ENCODE measurements around the gene SPINT2.
"Not testable (repeated sequence)": the region's sequence is repeated elsewhere in the genome, so short reads cannot be mapped to it uniquely, and the experiment has no call there.

Gene SPINT2

GRCh38 chr19:38324431-38324830 is 60.1 kb downstream of the SPINT2 start:
- no peak for DNase-seq

GRCh38 chr19:38326591-38326990 is 62.2 kb downstream of the SPINT2 start:
- no peak for DNase-seq

GRCh38 chr19:38329651-38330050 is 65.3 kb downstream of the SPINT2 start:
- DNase-seq = no peak

GRCh38 chr19:38331728-38332127 is 67.4 kb downstream of the SPINT2 start:
- DNase-seq = no peak

GRCh38 chr19:38333245-38333644 is 68.9 kb downstream of the SPINT2 start:
- no peak for DNase-seq

- DNase-seq = peak; percentile 82 to 91 (median 86)
Measured at GRCh38 chr19:38335949-38336637, 71.7 kb downstream of the SPINT2 start.

GRCh38 chr19:38336638-38337359 is 72.4 kb downstream of the SPINT2 start:
- DNase-seq = peak; percentile 91 to 95 (median 92)

GRCh38 chr19:38337360-38337653 is 72.9 kb downstream of the SPINT2 start:
- no peak for DNase-seq

- not testable (repeated sequence) for DNase-seq
Measured at GRCh38 chr19:38339011-38339410, 74.6 kb downstream of the SPINT2 start.

- DNase-seq = no peak
Measured at GRCh38 chr19:38340927-38341326, 76.6 kb downstream of the SPINT2 start.

Data from activated CD4-positive, CD25-positive, alpha-beta regulatory T cell (primary cell).